AG10803 (cell line): Measurements from ENCODE around the gene SUPT4H1.

Experiments
- DNase-seq: peaks from one replicate; pipeline ENCODE4 v3.0.0; 2010; ENCODE audit warnings: low read depth
- H3K4me3 ChIP-seq: 2 replicates; pipeline ENCODE4 v1.5.1; 2011; ENCODE audit warnings: mild to moderate bottlenecking, low read length, control low read depth
- TF ChIP-seq, protein P1 (sequence below): conservative IDR thresholded peaks from 2 replicates; pipeline ENCODE4 v1.5.1; 2011; ENCODE audit warnings: mild to moderate bottlenecking, low read length, control low read depth, inconsistent platforms

Gene SUPT4H1

DNA sequence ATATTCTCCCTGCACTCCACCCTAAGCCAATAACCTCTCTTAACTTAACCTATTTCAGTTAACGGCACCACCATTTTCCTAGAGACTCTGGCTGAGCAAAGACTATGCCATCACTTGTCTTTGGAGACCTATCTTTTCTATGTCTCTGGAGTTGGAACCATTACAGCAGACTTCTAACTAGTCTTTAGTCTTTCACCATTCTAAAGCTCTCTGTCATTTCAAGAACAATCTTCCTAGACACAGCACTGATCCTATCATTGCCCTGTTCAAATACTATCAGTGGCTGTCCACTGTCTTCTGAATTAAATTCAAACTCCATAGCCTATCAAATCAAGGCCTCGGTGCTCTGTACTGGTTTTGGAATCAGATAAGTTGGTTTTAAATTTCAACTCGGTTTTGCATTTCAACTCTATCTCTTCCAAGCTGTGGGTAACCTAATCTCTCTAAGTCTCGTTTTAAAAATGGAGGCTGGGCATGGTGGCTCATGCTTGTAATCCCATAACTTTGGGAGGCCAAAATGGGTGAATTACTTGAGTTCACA is 33.4 kb upstream of the SUPT4H1 start:
- DNase-seq, result no peak
- TF ChIP-seq, protein P1, sequence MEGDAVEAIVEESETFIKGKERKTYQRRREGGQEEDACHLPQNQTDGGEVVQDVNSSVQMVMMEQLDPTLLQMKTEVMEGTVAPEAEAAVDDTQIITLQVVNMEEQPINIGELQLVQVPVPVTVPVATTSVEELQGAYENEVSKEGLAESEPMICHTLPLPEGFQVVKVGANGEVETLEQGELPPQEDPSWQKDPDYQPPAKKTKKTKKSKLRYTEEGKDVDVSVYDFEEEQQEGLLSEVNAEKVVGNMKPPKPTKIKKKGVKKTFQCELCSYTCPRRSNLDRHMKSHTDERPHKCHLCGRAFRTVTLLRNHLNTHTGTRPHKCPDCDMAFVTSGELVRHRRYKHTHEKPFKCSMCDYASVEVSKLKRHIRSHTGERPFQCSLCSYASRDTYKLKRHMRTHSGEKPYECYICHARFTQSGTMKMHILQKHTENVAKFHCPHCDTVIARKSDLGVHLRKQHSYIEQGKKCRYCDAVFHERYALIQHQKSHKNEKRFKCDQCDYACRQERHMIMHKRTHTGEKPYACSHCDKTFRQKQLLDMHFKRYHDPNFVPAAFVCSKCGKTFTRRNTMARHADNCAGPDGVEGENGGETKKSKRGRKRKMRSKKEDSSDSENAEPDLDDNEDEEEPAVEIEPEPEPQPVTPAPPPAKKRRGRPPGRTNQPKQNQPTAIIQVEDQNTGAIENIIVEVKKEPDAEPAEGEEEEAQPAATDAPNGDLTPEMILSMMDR, result no peak
- no peak overlapping the region for H3K4me3 ChIP-seq

DNA sequence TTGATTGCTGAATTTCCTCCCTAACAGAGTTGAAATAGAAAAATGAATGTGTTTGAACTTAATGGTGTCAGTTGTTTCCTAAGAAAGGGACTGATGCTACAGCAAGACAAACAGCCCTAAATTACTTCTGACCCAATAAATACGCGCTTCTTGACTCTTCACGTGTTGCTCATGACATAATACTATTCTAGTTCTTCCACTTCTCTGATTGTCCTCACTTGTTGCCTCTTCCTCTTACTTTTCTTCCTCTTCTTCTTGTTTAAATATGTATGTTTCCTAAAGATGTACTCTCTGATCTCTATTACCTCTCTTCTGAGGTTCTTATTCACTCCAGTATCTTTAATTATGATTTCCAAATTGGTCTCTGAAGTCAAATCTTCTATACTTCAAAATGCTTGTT is 32.9 kb upstream of the SUPT4H1 start:
- no peak overlapping the region for H3K4me3 ChIP-seq
- DNase-seq, result no peak
- TF ChIP-seq, protein P1, result no peak

DNA sequence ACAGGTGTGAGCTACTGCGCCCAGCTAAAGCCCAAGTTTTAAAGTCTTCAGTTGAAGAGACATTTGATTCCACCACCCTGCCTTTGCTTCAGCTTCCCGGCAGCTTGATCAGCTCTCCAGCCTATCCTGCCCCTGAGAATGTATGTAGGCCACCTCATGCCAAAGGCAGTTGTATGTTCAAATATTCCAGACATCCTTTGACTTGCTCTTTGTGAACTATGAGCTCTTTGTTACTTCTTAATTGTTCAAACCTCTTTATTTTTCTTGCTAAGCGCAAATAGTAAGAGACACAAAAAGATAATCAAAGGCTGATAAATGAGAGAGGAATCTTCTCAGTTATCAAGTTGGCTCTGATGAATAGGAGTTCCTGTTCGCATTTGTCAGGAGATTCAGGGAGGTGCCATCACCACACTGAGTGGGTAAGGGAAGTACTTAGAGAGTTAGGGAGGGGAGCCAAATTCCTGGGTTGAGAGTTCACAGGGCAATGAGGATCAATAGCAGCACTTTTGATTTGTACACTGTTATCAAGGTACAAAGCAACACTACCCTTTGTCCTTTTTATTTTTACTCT is 32.0 kb upstream of the SUPT4H1 start:
- TF ChIP-seq, protein P1, result no peak
- DNase-seq, result no peak
- H3K4me3 ChIP-seq, result no peak overlapping the region

DNA sequence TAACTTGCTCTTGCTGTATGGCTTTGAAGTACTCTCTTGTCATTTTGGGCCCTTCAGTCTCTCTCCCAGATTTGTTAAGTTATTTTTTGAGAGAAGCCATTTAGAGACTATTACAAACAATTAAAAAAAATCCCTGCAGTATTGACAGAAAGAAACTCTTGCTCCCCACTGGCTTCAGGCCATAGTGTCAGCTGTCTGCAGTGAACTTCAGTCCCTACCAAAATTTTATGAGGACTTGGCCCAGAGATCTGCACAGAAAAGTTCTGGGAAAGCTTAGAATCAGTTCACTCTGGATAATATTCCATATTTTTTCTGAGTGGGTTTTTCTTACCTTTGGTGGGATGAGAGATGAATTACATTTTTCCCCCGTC is 30.9 kb upstream of the SUPT4H1 start:
- TF ChIP-seq, protein P1, result no peak
- no peak for DNase-seq
- H3K4me3 ChIP-seq, result no peak overlapping the region

DNA sequence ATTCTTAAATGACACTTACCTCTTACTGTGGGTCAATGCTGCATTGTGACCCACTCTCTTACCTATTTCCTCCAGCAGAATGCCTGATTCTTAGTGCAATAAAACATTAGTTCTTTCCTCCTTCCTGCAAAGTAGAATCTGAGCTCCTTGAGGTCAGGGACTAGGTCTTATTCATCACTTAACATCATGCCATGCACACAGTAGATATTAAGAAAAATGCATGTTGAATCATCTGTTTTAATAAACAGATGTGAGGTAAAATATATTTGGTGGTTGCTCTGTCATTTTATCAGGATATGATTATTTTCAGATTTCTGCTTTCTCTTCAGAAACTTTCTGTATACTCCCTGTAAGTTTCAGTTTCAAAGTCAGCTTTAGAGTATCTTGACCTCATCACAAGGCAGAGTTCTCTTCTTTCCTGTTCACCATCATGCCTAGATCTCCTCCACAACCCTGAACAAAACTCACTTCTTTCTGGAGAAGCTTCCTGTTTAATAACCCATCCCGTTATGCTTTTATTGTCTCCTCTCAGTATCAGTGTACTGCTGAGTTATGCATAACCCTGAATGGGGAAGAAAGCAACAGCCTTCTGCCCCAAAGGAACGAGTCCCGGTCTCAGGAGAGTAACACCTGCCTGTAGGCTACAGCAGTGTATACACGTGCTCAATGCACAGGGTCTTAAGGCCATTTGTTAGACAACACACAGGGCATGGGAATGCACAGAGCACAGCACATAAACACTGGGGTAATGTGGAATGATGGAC is 30.3 kb upstream of the SUPT4H1 start:
- DNase-seq, result no peak
- no peak overlapping the region for H3K4me3 ChIP-seq
- TF ChIP-seq, protein P1, result no peak

DNA sequence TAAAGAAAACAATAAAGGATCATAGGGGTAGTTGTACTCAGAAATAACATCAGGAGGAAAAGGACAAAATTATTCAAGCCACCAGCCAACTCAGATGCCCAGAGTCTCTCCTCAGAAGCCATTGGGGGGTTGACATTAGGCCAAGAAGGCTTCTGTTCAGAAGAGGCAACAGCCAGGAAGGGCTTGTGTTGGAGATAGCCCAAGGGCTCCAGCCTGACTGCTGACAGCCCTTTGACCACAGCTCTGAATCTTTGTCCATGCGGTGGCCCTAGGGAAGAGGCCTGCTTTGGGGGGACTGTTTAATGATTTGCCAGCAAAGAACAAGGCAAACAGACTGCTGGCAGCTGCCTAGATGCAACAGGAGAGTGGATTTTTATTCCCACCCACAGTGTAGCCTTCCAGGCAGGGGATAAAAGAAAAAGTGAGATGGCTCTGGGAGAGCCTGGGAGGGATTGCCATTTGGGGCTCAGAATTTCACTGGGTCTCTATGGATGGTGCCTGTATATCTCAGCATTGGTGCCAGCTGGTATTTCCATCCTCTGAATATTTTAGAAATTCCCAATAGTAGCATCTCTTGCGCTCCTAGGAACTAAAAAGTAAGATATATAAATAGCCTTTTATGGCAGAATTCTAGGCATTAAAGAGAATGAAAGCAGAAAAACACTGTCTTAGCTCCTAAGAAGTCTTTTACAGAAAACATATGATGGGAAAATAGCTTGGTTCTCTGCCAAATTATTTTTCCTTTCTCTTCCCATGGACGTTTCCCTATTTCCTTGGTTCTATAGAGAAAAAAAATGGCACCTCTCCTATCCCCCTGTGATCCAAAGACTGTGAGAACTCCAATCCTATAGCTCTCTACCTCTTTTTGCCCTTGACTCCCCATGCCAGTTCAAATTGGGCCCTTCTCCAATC is 29.4 kb upstream of the SUPT4H1 start:
- TF ChIP-seq, protein P1, result no peak
- DNase-seq, result no peak

More for the DNA sequence above, 29.4 kb upstream of the SUPT4H1 start:
- H3K4me3 ChIP-seq, result no peak overlapping the region
